ENCODE data around the gene ADAMTS20. TPM values are rescaled to one million over a fixed set of nuclear protein-coding genes. Genes with fewer than 3 reads are reported as not detected.

The ADAMTS20 gene
- total RNA-seq, 1 donor from 2014 or later: not detected

DNA sequence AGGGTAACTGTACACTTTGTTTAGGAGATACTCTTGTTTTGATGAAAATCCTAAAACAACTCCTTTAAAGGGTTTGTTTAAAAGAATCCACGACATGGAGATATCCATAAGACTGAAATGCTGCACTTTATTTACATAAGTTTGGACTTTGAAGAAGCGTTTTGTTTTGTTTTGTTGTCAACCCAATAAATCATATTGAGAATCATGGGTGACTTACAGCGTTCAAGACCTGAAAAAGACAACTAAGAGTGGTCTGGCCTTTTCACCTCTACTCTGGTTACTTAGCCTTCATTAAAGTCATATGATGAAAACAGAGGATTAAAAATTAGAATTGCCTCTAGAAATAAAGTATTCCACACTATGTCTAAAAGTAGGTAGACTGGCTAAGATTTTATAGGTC, 234.8 kb downstream of the ADAMTS20 start:
- Histone ChIP-seq H3K27me3 (ENCODE audit: control insufficient read depth, insufficient read depth, low read length) (no peaks in the 10 kb centered on the region), H3K4me3 (ENCODE audit: low read depth, low read length) (no peak overlapping the region), H3K36me3 (ENCODE audit: control insufficient read depth, insufficient read depth, low read length) (no peaks in the 10 kb centered on the region)
- DNase-seq (ENCODE audit: low read depth): no peak
- TF ChIP-seq, protein P1, sequence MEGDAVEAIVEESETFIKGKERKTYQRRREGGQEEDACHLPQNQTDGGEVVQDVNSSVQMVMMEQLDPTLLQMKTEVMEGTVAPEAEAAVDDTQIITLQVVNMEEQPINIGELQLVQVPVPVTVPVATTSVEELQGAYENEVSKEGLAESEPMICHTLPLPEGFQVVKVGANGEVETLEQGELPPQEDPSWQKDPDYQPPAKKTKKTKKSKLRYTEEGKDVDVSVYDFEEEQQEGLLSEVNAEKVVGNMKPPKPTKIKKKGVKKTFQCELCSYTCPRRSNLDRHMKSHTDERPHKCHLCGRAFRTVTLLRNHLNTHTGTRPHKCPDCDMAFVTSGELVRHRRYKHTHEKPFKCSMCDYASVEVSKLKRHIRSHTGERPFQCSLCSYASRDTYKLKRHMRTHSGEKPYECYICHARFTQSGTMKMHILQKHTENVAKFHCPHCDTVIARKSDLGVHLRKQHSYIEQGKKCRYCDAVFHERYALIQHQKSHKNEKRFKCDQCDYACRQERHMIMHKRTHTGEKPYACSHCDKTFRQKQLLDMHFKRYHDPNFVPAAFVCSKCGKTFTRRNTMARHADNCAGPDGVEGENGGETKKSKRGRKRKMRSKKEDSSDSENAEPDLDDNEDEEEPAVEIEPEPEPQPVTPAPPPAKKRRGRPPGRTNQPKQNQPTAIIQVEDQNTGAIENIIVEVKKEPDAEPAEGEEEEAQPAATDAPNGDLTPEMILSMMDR (IDR thresholded peaks at IDR 0.05; ENCODE audit: insufficient read depth, low read length, severe bottlenecking): no peak
- FAIRE-seq: no peak

DNA sequence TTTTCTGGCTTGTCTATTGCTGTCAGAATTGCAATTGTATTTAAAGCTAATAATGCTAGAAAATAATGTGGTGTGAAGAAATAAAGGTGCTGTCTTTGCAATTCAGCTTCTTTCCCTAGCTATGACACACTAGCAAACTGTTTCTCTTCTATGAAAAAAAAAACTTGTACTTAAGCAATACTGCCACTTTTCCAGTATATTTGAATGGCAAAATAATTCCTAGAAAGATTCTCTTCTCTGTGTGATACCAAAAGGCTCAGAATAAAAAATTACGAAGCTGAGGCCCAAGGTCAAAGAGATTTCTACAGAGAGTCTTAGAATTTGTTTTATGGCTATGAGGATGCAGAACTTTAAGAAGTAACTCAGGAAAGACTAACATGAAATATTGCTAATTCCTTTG, 235.5 kb downstream of the ADAMTS20 start:
- Histone ChIP-seq H3K27me3 (ENCODE audit: control insufficient read depth, insufficient read depth, low read length) (no peaks in the 10 kb centered on the region), H3K4me3 (ENCODE audit: low read depth, low read length) (no peak overlapping the region), H3K36me3 (ENCODE audit: control insufficient read depth, insufficient read depth, low read length) (no peaks in the 10 kb centered on the region)
- TF ChIP-seq, protein P1 (IDR thresholded peaks at IDR 0.05; ENCODE audit: insufficient read depth, low read length, severe bottlenecking): no peak
- FAIRE-seq (no peak), DNase-seq (ENCODE audit: low read depth) (no peak)

DNA sequence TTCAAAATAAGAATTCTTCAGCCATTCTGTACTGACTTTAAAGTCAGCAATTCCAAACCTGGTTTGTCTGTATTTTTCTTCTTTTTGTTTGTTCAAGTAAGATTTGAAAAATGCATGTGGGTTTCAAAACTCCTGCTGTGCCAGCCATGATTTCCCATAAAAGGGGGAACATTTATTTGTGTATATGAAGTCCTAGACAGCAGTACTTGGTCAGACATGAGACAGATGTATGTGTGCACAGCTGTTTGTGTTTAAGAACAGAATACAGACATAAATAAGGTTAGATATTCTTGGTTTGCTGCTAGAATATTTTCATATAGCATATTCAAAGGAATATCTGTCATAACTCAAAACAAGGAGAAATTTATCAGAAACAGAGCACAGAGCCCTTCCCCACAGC, 236.0 kb downstream of the ADAMTS20 start:
- H3K27me3 ChIP-seq (ENCODE audit: control insufficient read depth, insufficient read depth, low read length): no peaks in the 10 kb centered on the region
- DNase-seq (ENCODE audit: low read depth) (no peak), FAIRE-seq (no peak)
- TF ChIP-seq, protein P1 (IDR thresholded peaks at IDR 0.05; ENCODE audit: insufficient read depth, low read length, severe bottlenecking): no peak
- no peaks in the 10 kb centered on the region for H3K36me3 ChIP-seq (ENCODE audit: control insufficient read depth, insufficient read depth, low read length)
- no peak overlapping the region for H3K4me3 ChIP-seq (ENCODE audit: low read depth, low read length)

DNA sequence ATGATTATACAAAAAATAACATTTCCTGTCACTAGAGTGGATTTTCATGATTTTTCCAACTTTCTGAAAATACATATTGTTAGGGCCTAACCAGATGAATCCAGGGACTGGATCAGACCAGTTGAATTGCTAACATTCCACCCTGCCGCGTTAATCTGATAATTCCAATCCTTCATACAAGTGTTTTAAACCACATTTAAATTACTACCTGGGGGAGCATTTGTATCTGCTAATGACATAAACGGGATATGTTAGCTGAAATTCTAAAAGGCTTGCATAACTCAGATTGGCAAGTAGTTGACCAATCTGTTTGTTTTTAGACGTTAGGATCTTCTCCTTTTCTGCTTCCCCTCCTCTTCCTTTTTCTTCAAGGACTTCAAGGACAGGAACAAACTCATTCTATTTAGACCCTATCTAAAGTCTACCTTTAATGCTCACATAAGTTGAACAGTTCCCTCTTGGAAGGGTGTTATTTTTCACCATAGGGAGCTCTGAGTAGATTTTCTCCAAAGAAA, 239.0 kb downstream of the ADAMTS20 start:
- Histone ChIP-seq H3K27me3 (ENCODE audit: control insufficient read depth, insufficient read depth, low read length) (no peaks in the 10 kb centered on the region), H3K4me3 (ENCODE audit: low read depth, low read length) (no peak overlapping the region), H3K36me3 (ENCODE audit: control insufficient read depth, insufficient read depth, low read length) (no peaks in the 10 kb centered on the region)
- TF ChIP-seq, protein P1 (IDR thresholded peaks at IDR 0.05; ENCODE audit: insufficient read depth, low read length, severe bottlenecking): no peak
- FAIRE-seq: no peak
- no peak for DNase-seq (ENCODE audit: low read depth)

DNA sequence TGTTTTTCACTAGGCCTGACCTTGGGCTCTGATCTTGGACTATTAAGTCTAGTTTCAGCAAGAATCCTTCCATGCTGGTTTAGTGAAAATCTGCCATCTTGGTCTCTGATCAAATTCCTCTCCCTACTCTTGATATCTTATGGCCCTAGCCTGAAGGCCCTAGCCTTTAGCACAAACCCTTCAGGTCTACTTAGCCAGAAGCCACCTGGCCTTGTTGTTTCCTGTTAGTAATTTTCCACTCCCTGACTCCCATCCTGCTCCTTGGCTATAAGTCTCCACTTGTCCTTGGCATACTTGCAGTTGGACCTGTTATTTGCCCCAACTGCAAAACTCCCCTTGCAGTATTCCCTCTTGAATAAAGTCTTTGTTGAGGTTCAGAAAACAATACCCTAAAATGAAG, 241.4 kb downstream of the ADAMTS20 start:
- H3K36me3 ChIP-seq (ENCODE audit: control insufficient read depth, insufficient read depth, low read length): no peaks in the 10 kb centered on the region
- DNase-seq (ENCODE audit: low read depth) (peak; percentile 51), FAIRE-seq (no peak)
- H3K4me3 ChIP-seq (ENCODE audit: low read depth, low read length): no peak overlapping the region
- no peaks in the 10 kb centered on the region for H3K27me3 ChIP-seq (ENCODE audit: control insufficient read depth, insufficient read depth, low read length)
- TF ChIP-seq, protein P1 (IDR thresholded peaks at IDR 0.05; ENCODE audit: insufficient read depth, low read length, severe bottlenecking): no peak

DNA sequence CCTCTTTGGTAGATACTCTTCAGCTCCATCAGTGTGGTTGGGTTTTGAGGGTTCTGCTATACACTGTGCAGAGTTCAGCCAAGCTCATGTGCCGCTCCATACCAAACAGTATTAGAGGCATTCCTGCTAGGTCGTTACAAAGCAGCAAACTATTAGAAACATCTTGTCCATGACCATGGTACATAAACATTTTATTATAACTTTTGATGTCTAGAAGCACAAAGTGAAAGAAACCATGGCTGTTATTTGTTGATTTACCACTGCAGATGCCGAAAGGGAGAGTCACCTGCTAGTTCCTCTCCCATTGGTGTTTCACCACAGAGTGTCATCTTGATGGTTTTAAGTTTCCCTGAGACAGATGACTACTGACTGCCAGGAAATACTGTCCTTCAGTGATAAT, 242.0 kb downstream of the ADAMTS20 start:
- Histone ChIP-seq H3K27me3 (ENCODE audit: control insufficient read depth, insufficient read depth, low read length) (no peaks in the 10 kb centered on the region), H3K36me3 (ENCODE audit: control insufficient read depth, insufficient read depth, low read length) (no peaks in the 10 kb centered on the region), H3K4me3 (ENCODE audit: low read depth, low read length) (no peak overlapping the region)
- FAIRE-seq: no peak
- DNase-seq (ENCODE audit: low read depth): peak; percentile 4
- TF ChIP-seq, protein P1 (IDR thresholded peaks at IDR 0.05; ENCODE audit: insufficient read depth, low read length, severe bottlenecking): no peak
